ENCODE measurements around the gene NPAS4. TPM values are rescaled to one million over a fixed set of nuclear protein-coding genes. Genes with fewer than 3 reads are reported as not detected.

The NPAS4 gene
- total and polyA plus RNA-seq, 9 of the 15 experiments (the other 6 are each of a cell fraction or from before 2014, with no cell fraction given), result not detected

DNA sequence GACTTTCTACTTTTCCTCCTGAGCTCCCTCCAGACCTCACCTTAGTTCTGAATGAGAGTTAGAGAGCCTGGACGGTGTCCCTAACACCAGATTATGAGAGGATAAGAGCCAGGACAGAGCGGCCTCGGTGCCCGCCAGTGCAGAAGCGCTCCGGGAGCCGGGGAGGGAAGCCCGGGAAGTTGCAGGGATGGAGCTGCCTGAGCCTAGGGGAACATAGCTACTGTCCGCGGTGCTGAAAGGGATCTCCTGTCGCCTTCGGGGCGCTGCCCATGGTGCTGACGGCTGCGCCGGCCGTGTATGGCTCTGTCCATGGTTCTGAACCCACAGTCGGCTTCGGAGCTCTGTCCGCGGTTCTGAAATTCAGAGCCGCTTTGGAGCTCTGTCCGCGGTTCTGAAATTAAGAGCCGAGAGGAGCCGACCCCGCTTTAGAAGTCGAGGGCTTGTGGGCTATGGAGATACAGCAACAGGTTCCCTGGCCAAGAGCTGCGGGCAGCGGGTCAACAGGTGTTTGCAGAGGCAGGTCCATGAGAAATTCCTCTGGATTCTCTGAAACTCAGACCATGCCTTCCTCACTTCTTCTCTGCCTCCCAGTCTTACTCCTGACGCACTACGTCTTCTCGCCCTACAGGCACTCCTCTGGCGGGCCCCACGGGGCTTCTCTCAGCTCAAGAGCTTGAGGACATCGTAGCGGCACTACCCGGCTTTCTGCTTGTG is 814 bp downstream of the NPAS4 start (continued):
- TF ChIP-seq, protein P1, sequence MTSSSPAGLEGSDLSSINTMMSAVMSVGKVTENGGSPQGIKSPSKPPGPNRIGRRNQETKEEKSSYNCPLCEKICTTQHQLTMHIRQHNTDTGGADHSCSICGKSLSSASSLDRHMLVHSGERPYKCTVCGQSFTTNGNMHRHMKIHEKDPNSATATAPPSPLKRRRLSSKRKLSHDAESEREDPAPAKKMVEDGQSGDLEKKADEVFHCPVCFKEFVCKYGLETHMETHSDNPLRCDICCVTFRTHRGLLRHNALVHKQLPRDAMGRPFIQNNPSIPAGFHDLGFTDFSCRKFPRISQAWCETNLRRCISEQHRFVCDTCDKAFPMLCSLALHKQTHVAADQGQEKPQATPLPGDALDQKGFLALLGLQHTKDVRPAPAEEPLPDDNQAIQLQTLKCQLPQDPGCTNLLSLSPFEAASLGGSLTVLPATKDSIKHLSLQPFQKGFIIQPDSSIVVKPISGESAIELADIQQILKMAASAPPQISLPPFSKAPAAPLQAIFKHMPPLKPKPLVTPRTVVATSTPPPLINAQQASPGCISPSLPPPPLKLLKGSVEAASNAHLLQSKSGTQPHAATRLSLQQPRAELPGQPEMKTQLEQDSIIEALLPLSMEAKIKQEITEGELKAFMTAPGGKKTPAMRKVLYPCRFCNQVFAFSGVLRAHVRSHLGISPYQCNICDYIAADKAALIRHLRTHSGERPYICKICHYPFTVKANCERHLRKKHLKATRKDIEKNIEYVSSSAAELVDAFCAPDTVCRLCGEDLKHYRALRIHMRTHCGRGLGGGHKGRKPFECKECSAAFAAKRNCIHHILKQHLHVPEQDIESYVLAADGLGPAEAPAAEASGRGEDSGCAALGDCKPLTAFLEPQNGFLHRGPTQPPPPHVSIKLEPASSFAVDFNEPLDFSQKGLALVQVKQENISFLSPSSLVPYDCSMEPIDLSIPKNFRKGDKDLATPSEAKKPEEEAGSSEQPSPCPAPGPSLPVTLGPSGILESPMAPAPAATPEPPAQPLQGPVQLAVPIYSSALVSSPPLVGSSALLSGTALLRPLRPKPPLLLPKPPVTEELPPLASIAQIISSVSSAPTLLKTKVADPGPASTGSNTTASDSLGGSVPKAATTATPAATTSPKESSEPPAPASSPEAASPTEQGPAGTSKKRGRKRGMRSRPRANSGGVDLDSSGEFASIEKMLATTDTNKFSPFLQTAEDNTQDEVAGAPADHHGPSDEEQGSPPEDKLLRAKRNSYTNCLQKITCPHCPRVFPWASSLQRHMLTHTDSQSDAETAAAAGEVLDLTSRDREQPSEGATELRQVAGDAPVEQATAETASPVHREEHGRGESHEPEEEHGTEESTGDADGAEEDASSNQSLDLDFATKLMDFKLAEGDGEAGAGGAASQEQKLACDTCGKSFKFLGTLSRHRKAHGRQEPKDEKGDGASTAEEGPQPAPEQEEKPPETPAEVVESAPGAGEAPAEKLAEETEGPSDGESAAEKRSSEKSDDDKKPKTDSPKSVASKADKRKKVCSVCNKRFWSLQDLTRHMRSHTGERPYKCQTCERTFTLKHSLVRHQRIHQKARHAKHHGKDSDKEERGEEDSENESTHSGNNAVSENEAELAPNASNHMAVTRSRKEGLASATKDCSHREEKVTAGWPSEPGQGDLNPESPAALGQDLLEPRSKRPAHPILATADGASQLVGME (CRISPR knock-in tag; IDR thresholded peaks at IDR 0.05), result peak; percentile 98
- TF ChIP-seq, protein P2, sequence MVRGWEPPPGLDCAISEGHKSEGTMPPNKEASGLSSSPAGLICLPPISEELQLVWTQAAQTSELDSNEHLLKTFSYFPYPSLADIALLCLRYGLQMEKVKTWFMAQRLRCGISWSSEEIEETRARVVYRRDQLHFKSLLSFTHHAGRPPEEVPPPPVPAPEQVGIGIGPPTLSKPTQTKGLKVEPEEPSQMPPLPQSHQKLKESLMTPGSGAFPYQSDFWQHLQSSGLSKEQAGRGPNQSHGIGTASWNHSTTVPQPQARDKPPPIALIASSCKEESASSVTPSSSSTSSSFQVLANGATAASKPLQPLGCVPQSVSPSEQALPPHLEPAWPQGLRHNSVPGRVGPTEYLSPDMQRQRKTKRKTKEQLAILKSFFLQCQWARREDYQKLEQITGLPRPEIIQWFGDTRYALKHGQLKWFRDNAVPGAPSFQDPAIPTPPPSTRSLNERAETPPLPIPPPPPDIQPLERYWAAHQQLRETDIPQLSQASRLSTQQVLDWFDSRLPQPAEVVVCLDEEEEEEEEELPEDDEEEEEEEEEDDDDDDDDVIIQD (CRISPR knock-in tag; IDR thresholded peaks at IDR 0.05), result peak; percentile 97
- TF ChIP-seq MBD2 (IDR thresholded peaks at IDR 0.05; ENCODE audit: borderline replicate concordance, low read depth), result 0 out of 2 replicates have a peak, but pooled peaks have one; percentile 16
- TF ChIP-seq ZNF263 (CRISPR knock-in tag; IDR thresholded peaks at IDR 0.05; ENCODE audit: borderline replicate concordance), result peak; percentile 99
- TF ChIP-seq, protein P3, sequence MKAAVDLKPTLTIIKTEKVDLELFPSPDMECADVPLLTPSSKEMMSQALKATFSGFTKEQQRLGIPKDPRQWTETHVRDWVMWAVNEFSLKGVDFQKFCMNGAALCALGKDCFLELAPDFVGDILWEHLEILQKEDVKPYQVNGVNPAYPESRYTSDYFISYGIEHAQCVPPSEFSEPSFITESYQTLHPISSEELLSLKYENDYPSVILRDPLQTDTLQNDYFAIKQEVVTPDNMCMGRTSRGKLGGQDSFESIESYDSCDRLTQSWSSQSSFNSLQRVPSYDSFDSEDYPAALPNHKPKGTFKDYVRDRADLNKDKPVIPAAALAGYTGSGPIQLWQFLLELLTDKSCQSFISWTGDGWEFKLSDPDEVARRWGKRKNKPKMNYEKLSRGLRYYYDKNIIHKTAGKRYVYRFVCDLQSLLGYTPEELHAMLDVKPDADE (conservative IDR thresholded peaks at IDR 0.05; ENCODE audit: control insufficient read depth, low read depth, low read length), result peak; percentile 100
- peak; percentile 100 for TF ChIP-seq STAG1 (CRISPR knock-in tag; IDR thresholded peaks at IDR 0.05; ENCODE audit: borderline replicate concordance)
- TF ChIP-seq SREBF1 (IDR thresholded peaks at IDR 0.05; ENCODE audit: borderline replicate concordance, low read depth, low read length), result peak; percentile 100
- TF ChIP-seq, protein P4, sequence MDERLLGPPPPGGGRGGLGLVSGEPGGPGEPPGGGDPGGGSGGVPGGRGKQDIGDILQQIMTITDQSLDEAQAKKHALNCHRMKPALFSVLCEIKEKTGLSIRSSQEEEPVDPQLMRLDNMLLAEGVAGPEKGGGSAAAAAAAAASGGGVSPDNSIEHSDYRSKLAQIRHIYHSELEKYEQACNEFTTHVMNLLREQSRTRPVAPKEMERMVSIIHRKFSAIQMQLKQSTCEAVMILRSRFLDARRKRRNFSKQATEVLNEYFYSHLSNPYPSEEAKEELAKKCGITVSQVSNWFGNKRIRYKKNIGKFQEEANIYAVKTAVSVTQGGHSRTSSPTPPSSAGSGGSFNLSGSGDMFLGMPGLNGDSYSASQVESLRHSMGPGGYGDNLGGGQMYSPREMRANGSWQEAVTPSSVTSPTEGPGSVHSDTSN (CRISPR knock-in tag; IDR thresholded peaks at IDR 0.05; ENCODE audit: low read depth), result peak; percentile 100
- TF ChIP-seq, protein P4 (tag; conservative IDR thresholded peaks at IDR 0.05; ENCODE audit: low read depth), result peak; percentile 58
- 0 out of 2 replicates have a peak, but pooled peaks have one; percentile 37 for TF ChIP-seq ZC3H11A (IDR thresholded peaks at IDR 0.05; ENCODE audit: low read depth, low read length)
- peak; percentile 97 to 99 for TF ChIP-seq CBX3 (IDR thresholded peaks at IDR 0.05; ENCODE audit: borderline replicate concordance in 1 of 2, low read length in 2 of 2)
- peak; percentile 100; the same call in 1 of the 2 replicates for TF ChIP-seq PURB (CRISPR knock-in tag; IDR thresholded peaks at IDR 0.05; ENCODE audit: low read depth)
- peak; percentile 98 for TF ChIP-seq ZNF184 (CRISPR knock-in tag; IDR thresholded peaks at IDR 0.05)
- peak; percentile 99 for TF ChIP-seq ZNF668 (CRISPR knock-in tag; IDR thresholded peaks at IDR 0.05)
- TF ChIP-seq TBP (optimal IDR thresholded peaks at IDR 0.05; ENCODE audit: low read depth, low read length), result peak; percentile 57
- TF ChIP-seq NCOR1 (IDR thresholded peaks at IDR 0.05), result no peak
- TF ChIP-seq TRIM28 (IDR thresholded peaks at IDR 0.05), result no peak
